Fibroblast of lung (primary cell): ENCODE measurements around the gene GOLPH3. TPM values are rescaled to one million over a fixed set of nuclear protein-coding genes. Genes with fewer than 3 reads are reported as not detected.
A peak's percentile ranks its signal among the peaks of the same experiment; 100 is the strongest.
"Not testable (repeated sequence)": the region's sequence is repeated elsewhere in the genome, so short reads cannot be mapped to it uniquely, and the experiment has no call there.

ENCODE experiments used
- DNase-seq, 2 donors: peaks; one replicate each; pipeline versions ENCODE4 v3.0.0 to v3.0.0-alpha.2; 2010; ENCODE audit warnings: low read depth in 2 of 2
- H2AFZ ChIP-seq: 2 replicates; pipeline ENCODE4 v1.5.1; 2012; ENCODE audit warnings: low read length, control low read depth, inconsistent platforms
- H3K27ac ChIP-seq: 2 replicates; pipeline ENCODE4 v1.5.1; 2011; ENCODE audit warnings: low read length, control low read depth; ENCODE audit not compliant: insufficient read depth
- H3K27me3 ChIP-seq: 2 replicates; pipeline ENCODE4 v1.5.1; 2011; ENCODE audit warnings: mild to moderate bottlenecking, low read length; ENCODE audit not compliant: control insufficient read depth, insufficient read depth
- H3K36me3 ChIP-seq: 2 replicates; pipeline ENCODE4 v1.5.1; 2011; ENCODE audit warnings: low read length; ENCODE audit not compliant: control insufficient read depth, insufficient read depth
- H3K4me1 ChIP-seq: 2 replicates; pipeline ENCODE4 v1.5.1; 2011; ENCODE audit warnings: low read length; ENCODE audit not compliant: control insufficient read depth, insufficient read depth; ENCODE audit errors: extremely low read depth
- H3K4me2 ChIP-seq: 2 replicates; pipeline ENCODE4 v1.5.1; 2011; ENCODE audit warnings: low read length, control low read depth; ENCODE audit not compliant: insufficient read depth; ENCODE audit errors: extremely low read depth
- H3K4me3 ChIP-seq, 4 experiments: fragments of 200-600 bp in 1 of 4; sonication (generic) in 1 of 4; replicated peaks in 1 of 4; 2 replicates each; pipeline ENCODE4 v1.5.1; 2011 to 2016; ENCODE audit warnings: low read length in 4 of 4, low read depth in 3 of 4, mild to moderate bottlenecking in 3 of 4, control low read depth in 2 of 4, inconsistent platforms in 1 of 4, mixed read lengths in 1 of 4; ENCODE audit not compliant: insufficient read depth in 1 of 4; ENCODE audit errors: control extremely low read depth in 1 of 4
- H3K79me2 ChIP-seq: 2 replicates; pipeline ENCODE4 v1.5.1; 2012; ENCODE audit warnings: mild to moderate bottlenecking, low read length, inconsistent platforms; ENCODE audit not compliant: control insufficient read depth, insufficient read depth
- H3K9ac ChIP-seq: 2 replicates; pipeline ENCODE4 v1.5.1; 2011; ENCODE audit warnings: mild to moderate bottlenecking, low read length, control low read depth; ENCODE audit not compliant: insufficient read depth
- H3K9me3 ChIP-seq: 2 replicates; pipeline ENCODE4 v1.5.1; 2012; ENCODE audit warnings: low read depth, low read length; ENCODE audit not compliant: control insufficient read depth, insufficient read depth
- H4K20me1 ChIP-seq: 2 replicates; pipeline ENCODE4 v1.5.1; 2011; ENCODE audit warnings: low read length; ENCODE audit not compliant: control insufficient read depth, insufficient read depth; ENCODE audit errors: extremely low read depth
- CTCF ChIP-seq, 2 donors: IDR thresholded peaks in 1 of 2; conservative IDR thresholded peaks in 1 of 2; 1 replicate in 1 of 2; 2 replicates in 1 of 2; pipeline ENCODE4 v1.5.1; 2011 to 2012; ENCODE audit warnings: low read length in 2 of 2, control low read depth in 1 of 2, inconsistent platforms in 1 of 2, low read depth in 1 of 2, mild to moderate bottlenecking in 1 of 2
- EZH2 ChIP-seq: IDR thresholded peaks from 2 replicates; pipeline ENCODE4 v1.5.1; 2012; ENCODE audit warnings: low read length, control low read depth, mild to moderate bottlenecking; ENCODE audit errors: missing control alignments
- polyA plus RNA-seq, 2 donors: library from polyadenylated mRNA; depleted of rRNA in 1 of 2; stranded (reverse) in 1 of 2; unstranded in 1 of 2; fragments of >200 nt; gene quantifications; 2 replicates each; pipeline ENCODE4 v1.2.1, GENCODE V29; 2011 to 2012; ENCODE audit warnings: missing spikeins in 1 of 2
- total RNA-seq: library from RNA; depleted of rRNA; stranded (reverse); fragments of >200 nt; gene quantifications from 2 replicates; pipeline ENCODE4 v1.2.1, GENCODE V29; 2014

GOLPH3 gene
- total and polyA plus RNA-seq, 2 donors (not counting 1 experiment from before 2014, with no cell fraction given), result 81.4 to 103 TPM

DNA sequence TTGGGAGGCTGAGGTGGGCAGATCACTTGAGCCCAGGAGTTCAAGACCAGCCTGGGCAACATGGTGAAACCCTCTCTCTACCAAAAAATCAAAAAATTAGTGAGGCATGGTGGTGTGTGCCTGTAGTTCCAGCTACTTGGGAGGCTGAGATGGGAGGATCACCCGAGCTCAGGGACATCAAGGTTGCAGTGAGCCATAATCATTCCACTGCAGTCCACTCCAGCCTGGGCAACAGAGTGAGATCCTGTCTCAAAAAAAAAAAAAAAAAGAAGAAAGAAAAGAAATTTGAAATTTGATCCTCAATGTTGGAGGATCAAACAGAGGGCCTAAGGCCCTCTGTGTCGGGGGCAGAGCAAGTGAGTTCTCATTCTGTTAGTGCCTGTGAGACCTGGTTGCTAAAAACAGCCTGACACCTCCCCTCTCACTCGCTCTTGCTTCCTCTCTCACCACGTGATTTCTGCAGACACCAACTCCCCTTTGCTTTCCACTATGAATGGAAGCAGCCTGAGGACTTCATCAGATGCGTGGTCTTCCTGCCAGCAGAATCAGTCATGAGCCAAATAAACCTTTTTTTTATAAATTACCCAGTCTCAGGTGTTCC, 8.4 kb upstream of the GOLPH3 start:
- no peak overlapping the region for H3K27ac ChIP-seq
- DNase-seq, result no peak
- H3K27me3 ChIP-seq, result no peaks in the 10 kb centered on the region
- H3K9ac ChIP-seq, result no peak overlapping the region
- no peaks in the 10 kb centered on the region for H3K36me3 ChIP-seq
- no peaks in the 10 kb centered on the region for H4K20me1 ChIP-seq
- H3K79me2 ChIP-seq, result no peaks in the 10 kb centered on the region
- H2AFZ ChIP-seq, result no peak overlapping the region
- H3K9me3 ChIP-seq, result no peaks in the 10 kb centered on the region
- TF ChIP-seq CTCF (conservative IDR thresholded peaks at IDR 0.05 in 1 of 2, IDR thresholded peaks at IDR 0.05 in 1 of 2; ENCODE audit: low read depth in 1 of 2, low read length in 2 of 2), result no peak
- TF ChIP-seq EZH2, result no peak
- H3K4me1 ChIP-seq, result no peaks in the 10 kb centered on the region
- no peak overlapping the region for H3K4me3 ChIP-seq
- no peak overlapping the region for H3K4me2 ChIP-seq

DNA sequence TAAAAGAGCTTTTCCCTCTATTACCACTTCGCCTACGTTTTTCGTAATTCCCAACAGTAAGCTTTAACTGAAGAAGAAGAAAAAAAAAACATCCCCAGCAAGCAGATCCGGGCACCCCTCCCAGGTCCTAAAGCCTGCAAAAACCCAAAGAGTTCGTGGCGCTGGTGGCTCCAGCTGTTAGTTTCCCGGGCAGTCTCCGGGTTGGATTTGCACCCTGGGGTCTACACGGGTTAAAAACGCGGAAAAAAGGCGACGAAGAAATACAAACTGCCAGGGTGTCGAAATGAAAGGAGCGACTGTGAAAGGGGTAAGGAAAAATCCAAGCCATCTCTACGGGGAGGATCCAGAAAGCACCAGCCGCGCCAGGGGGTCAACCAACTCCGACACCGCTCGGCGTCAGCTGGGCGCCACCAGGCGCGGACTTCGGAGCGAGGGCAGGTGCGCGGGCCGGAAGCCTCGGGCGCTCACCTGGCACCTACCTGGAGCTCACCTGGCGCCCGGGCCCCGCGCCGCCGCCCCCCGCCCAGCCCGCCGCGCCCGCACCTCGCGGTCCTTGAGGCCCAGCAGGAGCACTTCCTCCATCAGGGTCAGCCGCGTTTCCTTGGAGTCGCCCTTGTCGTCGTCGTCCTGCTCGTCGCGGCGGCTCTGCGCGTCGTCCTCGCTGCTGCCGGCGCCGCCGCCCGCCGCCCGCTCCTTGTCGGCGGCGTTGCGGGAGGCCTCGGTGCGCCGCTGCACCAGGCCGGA, 680 bp downstream of the GOLPH3 start:
- Histone ChIP-seq H3K79me2 (peaks cover 54% of the 10 kb centered on the region), H3K9me3 (no peaks in the 10 kb centered on the region), H2AFZ (peak overlapping the region; percentile 44), H3K27me3 (no peaks in the 10 kb centered on the region), H3K4me1 (peaks cover 7% of the 10 kb centered on the region), H3K36me3 (no peaks in the 10 kb centered on the region), H4K20me1 (peaks cover 4% of the 10 kb centered on the region), H3K4me3 (peak overlapping the region; percentile 87 to 96 (median 96)), H3K9ac (peak overlapping the region; percentile 100), H3K4me2 (peak overlapping the region; percentile 54), H3K27ac (peak overlapping the region; percentile 97)
- peak; percentile 55 to 78 for DNase-seq
- TF ChIP-seq EZH2 (no peak), CTCF (conservative IDR thresholded peaks at IDR 0.05 in 1 of 2, IDR thresholded peaks at IDR 0.05 in 1 of 2; ENCODE audit: low read depth in 1 of 2, low read length in 2 of 2) (no peak)

- H2AFZ ChIP-seq, result no peak overlapping the region
- peak overlapping the region; percentile 100 for H3K9ac ChIP-seq
- H3K27ac ChIP-seq, result peak overlapping the region; percentile 97
- no peak for TF ChIP-seq EZH2
- no peak for TF ChIP-seq CTCF (conservative IDR thresholded peaks at IDR 0.05 in 1 of 2, IDR thresholded peaks at IDR 0.05 in 1 of 2; ENCODE audit: low read depth in 1 of 2, low read length in 2 of 2)
- peaks cover 7% of the 10 kb centered on the region for H3K4me1 ChIP-seq
- H3K36me3 ChIP-seq, result no peaks in the 10 kb centered on the region
- peaks cover 60% of the 10 kb centered on the region for H3K79me2 ChIP-seq
- H3K9me3 ChIP-seq, result no peaks in the 10 kb centered on the region
- peak overlapping the region; percentile 55 for H3K4me2 ChIP-seq
- H3K4me3 ChIP-seq, result peak overlapping the region; percentile 87 to 96 (median 96)
- H3K27me3 ChIP-seq, result no peaks in the 10 kb centered on the region
- DNase-seq, result no peak
- peaks cover 4% of the 10 kb centered on the region for H4K20me1 ChIP-seq
Measured at GRCh38 chr5:32172923-32173266, 1.2 kb downstream of the GOLPH3 start.

- H3K27ac ChIP-seq, result peak overlapping the region; percentile 97
- not testable (repeated sequence) for H3K9me3 ChIP-seq, H4K20me1 ChIP-seq, DNase-seq, H3K36me3 ChIP-seq, H3K4me1 ChIP-seq, H2AFZ ChIP-seq, H3K27me3 ChIP-seq
- peak overlapping the region; percentile 55 for H3K4me2 ChIP-seq
- H3K9ac ChIP-seq, result peak overlapping the region; percentile 100
- H3K4me3 ChIP-seq, result peak overlapping the region; percentile 87 to 96 (median 96)
- H3K79me2 ChIP-seq, result peaks cover 65% of the 10 kb centered on the region
Measured at GRCh38 chr5:32172186-32172911, 1.8 kb downstream of the GOLPH3 start.
